ENCODE measurements around the gene HLA-DMB. TPM values are rescaled to one million over a fixed set of nuclear protein-coding genes. Genes with fewer than 3 reads are reported as not detected.
A peak's percentile ranks its signal among the peaks of the same experiment; 100 is the strongest.

HLA-DMB gene
- total RNA-seq, 4 donors from 2014 or later: 15.0 to 30.2 (median 18.1) TPM

DNA sequence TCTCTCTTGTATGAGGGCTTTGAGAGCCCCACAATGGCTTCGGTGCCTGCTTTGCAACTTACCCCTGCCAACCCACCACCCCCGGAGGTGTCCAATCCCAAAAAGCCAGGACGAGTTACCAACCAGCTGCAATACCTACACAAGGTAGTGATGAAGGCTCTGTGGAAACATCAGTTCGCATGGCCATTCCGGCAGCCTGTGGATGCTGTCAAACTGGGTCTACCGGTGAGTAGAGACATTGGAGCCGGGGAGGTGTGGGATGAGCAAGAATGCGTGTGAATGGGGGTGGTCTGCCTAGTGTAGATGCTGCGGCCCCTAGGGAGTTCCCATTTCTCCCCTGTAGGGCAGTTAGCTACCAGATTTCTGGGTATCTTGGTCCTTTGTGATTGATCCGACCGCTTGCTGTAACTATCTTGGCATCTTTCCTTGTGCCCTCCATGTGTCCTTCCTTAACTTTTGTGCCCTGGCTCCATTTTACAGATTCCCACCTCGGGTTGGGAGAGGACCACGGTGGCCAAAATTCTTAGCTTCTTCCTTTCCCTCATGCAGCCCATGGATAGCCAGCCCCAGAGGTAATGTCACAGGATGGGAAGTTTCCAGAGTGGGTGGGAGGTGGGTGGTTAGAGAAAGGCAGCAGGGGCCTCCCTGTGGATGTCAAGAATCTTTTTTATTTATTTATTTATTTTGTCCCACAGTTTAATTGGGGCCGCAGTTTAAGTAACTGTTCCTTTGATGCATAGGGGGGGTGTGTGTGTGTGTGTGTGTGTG, 33.9 kb upstream of the HLA-DMB start:
- no peak overlapping the region for H3K27ac ChIP-seq
- TF ChIP-seq, protein P1, sequence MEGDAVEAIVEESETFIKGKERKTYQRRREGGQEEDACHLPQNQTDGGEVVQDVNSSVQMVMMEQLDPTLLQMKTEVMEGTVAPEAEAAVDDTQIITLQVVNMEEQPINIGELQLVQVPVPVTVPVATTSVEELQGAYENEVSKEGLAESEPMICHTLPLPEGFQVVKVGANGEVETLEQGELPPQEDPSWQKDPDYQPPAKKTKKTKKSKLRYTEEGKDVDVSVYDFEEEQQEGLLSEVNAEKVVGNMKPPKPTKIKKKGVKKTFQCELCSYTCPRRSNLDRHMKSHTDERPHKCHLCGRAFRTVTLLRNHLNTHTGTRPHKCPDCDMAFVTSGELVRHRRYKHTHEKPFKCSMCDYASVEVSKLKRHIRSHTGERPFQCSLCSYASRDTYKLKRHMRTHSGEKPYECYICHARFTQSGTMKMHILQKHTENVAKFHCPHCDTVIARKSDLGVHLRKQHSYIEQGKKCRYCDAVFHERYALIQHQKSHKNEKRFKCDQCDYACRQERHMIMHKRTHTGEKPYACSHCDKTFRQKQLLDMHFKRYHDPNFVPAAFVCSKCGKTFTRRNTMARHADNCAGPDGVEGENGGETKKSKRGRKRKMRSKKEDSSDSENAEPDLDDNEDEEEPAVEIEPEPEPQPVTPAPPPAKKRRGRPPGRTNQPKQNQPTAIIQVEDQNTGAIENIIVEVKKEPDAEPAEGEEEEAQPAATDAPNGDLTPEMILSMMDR (IDR thresholded peaks at IDR 0.05): no peak
- no peak for TF ChIP-seq POLR2A (IDR thresholded peaks at IDR 0.05)
- TF ChIP-seq POLR2AphosphoS5 (IDR thresholded peaks at IDR 0.05): no peak
- TF ChIP-seq EP300 (IDR thresholded peaks at IDR 0.05): no peak
- no peaks in the 10 kb centered on the region for H3K9me3 ChIP-seq
- WGBS: 7% methylated on average over 14 of the region's 14 CpGs
- peak overlapping the region; percentile 69 for H3K4me3 ChIP-seq
- no peak for DNase-seq (ENCODE audit: low spot score in 2 of 2)
- H3K4me1 ChIP-seq: peaks cover 37% of the 10 kb centered on the region
- H3K27me3 ChIP-seq: no peaks in the 10 kb centered on the region
- H3K36me3 ChIP-seq: peaks cover 62% of the 10 kb centered on the region

DNA sequence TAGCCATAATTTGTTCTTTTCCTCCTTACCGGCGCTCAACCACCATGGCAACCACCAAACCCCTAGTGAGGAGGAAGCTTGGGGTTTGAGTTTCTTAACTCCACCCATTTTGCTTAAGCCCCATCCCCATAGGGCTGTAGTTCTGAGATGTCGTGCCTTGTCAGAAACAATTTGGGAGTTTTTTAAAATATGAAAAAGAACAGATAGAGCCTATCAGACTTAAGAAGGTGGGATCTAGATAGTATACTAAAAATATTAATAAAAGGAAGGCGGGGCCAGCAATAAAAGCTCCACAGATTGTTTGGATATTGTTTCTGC, 33.1 kb upstream of the HLA-DMB start:
- no peaks in the 10 kb centered on the region for H3K27me3 ChIP-seq
- WGBS: under 1% methylated on average over 4 of the region's 4 CpGs
- peak overlapping the region; percentile 69 for H3K4me3 ChIP-seq
- peaks cover 54% of the 10 kb centered on the region for H3K36me3 ChIP-seq
- H3K27ac ChIP-seq: no peak overlapping the region
- H3K9me3 ChIP-seq: no peaks in the 10 kb centered on the region
- peaks cover 37% of the 10 kb centered on the region for H3K4me1 ChIP-seq
- TF ChIP-seq EP300 (IDR thresholded peaks at IDR 0.05): no peak
- no peak for TF ChIP-seq POLR2AphosphoS5 (IDR thresholded peaks at IDR 0.05)
- TF ChIP-seq, protein P1 (IDR thresholded peaks at IDR 0.05): no peak
- no peak for TF ChIP-seq POLR2A (IDR thresholded peaks at IDR 0.05)
- DNase-seq (ENCODE audit: low spot score in 2 of 2): no peak

DNA sequence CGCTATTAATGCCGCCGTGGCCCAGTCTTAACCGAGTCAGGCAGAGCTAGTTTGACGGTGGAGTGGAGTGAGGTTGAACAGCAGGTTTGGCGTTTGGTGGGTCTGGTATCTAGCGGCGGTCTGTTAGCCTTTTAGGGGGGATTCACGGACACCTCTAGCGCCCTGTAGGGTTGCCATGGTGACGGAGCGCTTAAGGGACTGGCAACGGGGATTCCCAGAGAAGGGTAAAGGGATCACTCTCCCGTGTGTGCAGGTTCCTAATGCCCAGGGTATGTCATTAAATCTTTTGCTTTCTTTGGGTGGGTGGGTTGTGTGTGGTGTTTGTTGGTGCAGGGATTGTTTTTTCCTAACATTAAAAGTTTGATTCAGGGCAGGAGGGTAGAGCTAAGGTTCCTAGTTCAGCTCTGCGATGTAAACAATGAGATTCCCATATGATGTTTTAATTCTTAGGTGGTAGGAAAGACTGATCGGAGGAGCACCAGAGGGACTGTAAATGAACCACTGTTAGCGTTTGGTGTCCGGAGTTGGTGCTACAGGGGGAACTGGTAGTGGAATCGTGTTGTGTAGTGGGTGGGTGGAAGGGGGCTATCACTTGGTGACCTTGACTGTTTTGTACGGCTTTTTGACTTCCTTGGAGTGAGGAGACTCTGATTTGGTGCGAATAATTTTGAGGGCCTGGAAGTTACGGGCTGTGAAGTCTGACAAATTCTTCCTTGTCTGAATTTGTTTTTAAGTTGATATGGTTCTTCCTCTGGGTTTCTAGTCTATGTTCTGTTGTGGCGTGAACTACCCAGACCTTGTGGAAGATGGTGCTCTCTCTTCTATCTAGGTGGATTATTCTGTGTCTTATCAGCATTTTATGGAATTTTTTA, 32.6 kb upstream of the HLA-DMB start:
- WGBS: under 1% methylated on average over 14 of the region's 23 CpGs
- peaks cover 48% of the 10 kb centered on the region for H3K36me3 ChIP-seq
- TF ChIP-seq, protein P1 (IDR thresholded peaks at IDR 0.05): no peak

DNA sequence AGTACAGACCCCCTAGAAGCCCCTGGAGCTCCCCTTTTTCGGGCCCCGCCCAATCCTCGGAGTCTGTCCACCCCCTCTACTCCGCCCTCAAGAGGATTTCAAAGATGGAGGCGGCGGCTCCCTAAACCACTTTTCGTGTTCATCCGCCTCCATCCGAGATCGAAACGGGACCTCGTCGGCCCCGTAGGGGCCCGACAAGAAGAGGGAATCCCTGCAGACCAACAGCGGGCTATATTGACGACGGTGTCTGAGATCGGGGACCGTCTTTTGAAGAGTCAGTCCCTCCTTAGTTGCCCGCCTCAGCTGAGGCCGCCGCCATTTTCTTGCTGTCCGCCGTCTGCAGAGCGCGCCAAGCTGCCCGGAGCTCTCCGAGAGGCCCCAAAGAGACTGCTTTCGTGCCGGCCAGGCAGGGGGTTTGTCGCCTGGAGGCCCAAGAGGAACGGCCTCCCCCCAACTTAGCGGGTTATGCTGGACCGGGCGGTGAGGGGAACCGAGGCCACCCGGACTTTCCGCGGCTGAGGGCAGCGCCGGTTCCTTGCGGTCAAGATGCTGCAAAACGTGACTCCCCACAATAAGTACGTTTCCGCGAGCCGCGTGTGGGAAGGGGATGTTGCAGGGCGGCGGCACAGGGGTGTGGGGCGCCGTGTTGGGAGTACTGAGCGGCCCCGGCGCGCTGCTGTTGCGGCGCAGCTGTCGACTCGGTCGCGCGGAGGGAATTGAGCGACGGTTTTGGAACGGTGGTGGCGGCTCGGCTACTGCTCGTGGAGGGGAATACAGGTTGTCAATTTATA, 31.7 kb upstream of the HLA-DMB start:
- Histone ChIP-seq H3K27me3 (no peaks in the 10 kb centered on the region), H3K36me3 (peaks cover 40% of the 10 kb centered on the region), H3K9me3 (no peaks in the 10 kb centered on the region), H3K4me1 (peaks cover 36% of the 10 kb centered on the region), H3K4me3 (peak overlapping the region; percentile 69), H3K27ac (peak overlapping the region; percentile 97)
- DNase-seq (ENCODE audit: low spot score in 2 of 2): peak in 1 of 2 donors; percentile 76
- under 1% methylated on average over 43 of the region's 70 CpGs for WGBS
- peak in 1 of 3 donors; percentile 20 for TF ChIP-seq POLR2AphosphoS5 (IDR thresholded peaks at IDR 0.05)
- no peak for TF ChIP-seq POLR2A (IDR thresholded peaks at IDR 0.05)
- TF ChIP-seq, protein P1 (IDR thresholded peaks at IDR 0.05): no peak
- no peak for TF ChIP-seq EP300 (IDR thresholded peaks at IDR 0.05)

More for the DNA sequence above, 32.6 kb upstream of the HLA-DMB start:
- Histone ChIP-seq H3K4me1 (peaks cover 37% of the 10 kb centered on the region), H3K27me3 (no peaks in the 10 kb centered on the region), H3K27ac (peak overlapping the region; percentile 97), H3K9me3 (no peaks in the 10 kb centered on the region), H3K4me3 (peak overlapping the region; percentile 69)
- no peak for DNase-seq (ENCODE audit: low spot score in 2 of 2)
